Muscle of leg (tissue), 16 donors: ENCODE data around the gene MUC13. TPM values are rescaled to one million over a fixed set of nuclear protein-coding genes. Genes with fewer than 3 reads are reported as not detected.

ENCODE experiments used
- DNase-seq: peaks from one replicate; pipeline ENCODE4 v3.0.0; 2013
- H3K27ac ChIP-seq: one replicate; pipeline ENCODE4 v1.5.1; 2013; ENCODE audit warnings: mild to moderate bottlenecking, low read length, control low read depth
- H3K27me3 ChIP-seq: one replicate; pipeline ENCODE4 v1.6.1; 2013; ENCODE audit warnings: low read length; ENCODE audit not compliant: control insufficient read depth, insufficient read depth
- H3K36me3 ChIP-seq: one replicate; pipeline ENCODE4 v1.6.1; 2013; ENCODE audit warnings: low read length; ENCODE audit not compliant: control insufficient read depth, insufficient read depth
- H3K4me1 ChIP-seq: one replicate; pipeline ENCODE4 v1.6.1; 2013; ENCODE audit warnings: low read length; ENCODE audit not compliant: control insufficient read depth, insufficient read depth
- H3K4me3 ChIP-seq: one replicate; pipeline ENCODE4 v1.5.1; 2013; ENCODE audit warnings: low read length, control low read depth
- H3K9me3 ChIP-seq: replicated peaks from 2 replicates; pipeline ENCODE4 v1.6.1; 2013; ENCODE audit warnings: low read depth, low read length; ENCODE audit not compliant: control insufficient read depth
- WGBS: methylation state at CpG from one replicate; pipeline ENCODE4 v1.1.5; 2013; ENCODE audit warnings: missing lambda C conversion rate; ENCODE audit not compliant: insufficient coverage; 5-methylcytosine and 5-hydroxymethylcytosine counted together
- long read RNA-seq, 11 donors: transcript quantifications; one replicate each; lab custom pipeline, GENCODE V29; 2026
- polyA plus RNA-seq, 8 donors: library from polyadenylated mRNA; unstranded; fragments of 120-200 nt; gene quantifications; one replicate each; pipeline versions ENCODE4 v1.2.1 to v1.2.3, GENCODE V29; 2013; ENCODE audit warnings: inconsistent platforms in 1 of 8, low replicate concordance in 1 of 8; ENCODE audit not compliant: insufficient read length in 8 of 8, insufficient read depth in 1 of 8
- total RNA-seq: library from RNA; stranded (reverse); fragments of 120-200 nt; gene quantifications from one replicate; pipeline ENCODE4 v1.2.4, GENCODE V29; 2013

MUC13 gene, protein sequence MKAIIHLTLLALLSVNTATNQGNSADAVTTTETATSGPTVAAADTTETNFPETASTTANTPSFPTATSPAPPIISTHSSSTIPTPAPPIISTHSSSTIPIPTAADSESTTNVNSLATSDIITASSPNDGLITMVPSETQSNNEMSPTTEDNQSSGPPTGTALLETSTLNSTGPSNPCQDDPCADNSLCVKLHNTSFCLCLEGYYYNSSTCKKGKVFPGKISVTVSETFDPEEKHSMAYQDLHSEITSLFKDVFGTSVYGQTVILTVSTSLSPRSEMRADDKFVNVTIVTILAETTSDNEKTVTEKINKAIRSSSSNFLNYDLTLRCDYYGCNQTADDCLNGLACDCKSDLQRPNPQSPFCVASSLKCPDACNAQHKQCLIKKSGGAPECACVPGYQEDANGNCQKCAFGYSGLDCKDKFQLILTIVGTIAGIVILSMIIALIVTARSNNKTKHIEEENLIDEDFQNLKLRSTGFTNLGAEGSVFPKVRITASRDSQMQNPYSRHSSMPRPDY
- not detected for total RNA-seq
- polyA plus RNA-seq: 10 to 100 TPM in 2 of 8 donors, under 1 TPM in 3, not detected in 3; 0.14 to 80.9 (median 0.42) TPM
- long read RNA-seq, donor 1: 0 reads
- long read RNA-seq, donor 2: 0 reads
- long read RNA-seq, donor 3: 0 reads
- long read RNA-seq, donor 4: 0 reads
- long read RNA-seq, donor 5: 0 reads
- long read RNA-seq, donor 6: 0 reads
- long read RNA-seq, donor 7: 0 reads
- long read RNA-seq, donor 8: 0 reads
- long read RNA-seq, donor 9: 0 reads
- long read RNA-seq, donor 10: 0 reads
- long read RNA-seq, donor 11, partial matches to known transcripts: 0 of 1 reads
- long read RNA-seq, donor 11, other reads (novel, unspliced or antisense): 0 of 1 reads

- DNase-seq: no peak
- no peaks in the 10 kb centered on the region for H3K27me3 ChIP-seq
- H3K9me3 ChIP-seq: peaks cover 2% of the 10 kb centered on the region
- no peaks in the 10 kb centered on the region for H3K36me3 ChIP-seq
- no peaks in the 10 kb centered on the region for H3K4me1 ChIP-seq
- H3K4me3 ChIP-seq: no peak within 1 kb of the TSS
- H3K27ac ChIP-seq: no peak within 1 kb of the TSS
- WGBS: 67% methylated on average over 1 of the region's 5 CpGs
Measured at GRCh38 chr3:124934577-124934976, at the start of gene MUC13. Gene MUC13 (minus strand): TSS chr3:124934751. CDS start chr3:124934712, 39 bp downstream.

DNA sequence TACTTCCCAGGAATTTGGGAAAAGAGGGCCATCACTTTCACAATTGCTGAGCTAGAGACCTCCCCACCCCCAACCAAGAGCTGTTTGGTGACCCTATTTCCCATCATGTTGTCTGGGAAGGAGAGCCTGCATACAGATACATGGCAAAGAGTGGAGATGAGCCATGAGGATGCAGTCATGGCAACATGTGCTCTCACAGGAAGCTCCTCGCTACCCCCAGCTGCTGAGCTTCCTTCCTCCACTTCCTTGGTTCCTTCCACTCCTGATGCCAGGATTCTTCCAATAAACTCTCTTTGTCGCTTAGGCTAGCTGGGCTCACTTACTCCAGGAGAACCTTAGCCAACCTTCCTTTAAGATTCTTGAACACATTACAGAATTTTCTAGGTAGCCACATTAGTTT lies 48.3 kb upstream of the MUC13 start:
- Histone ChIP-seq H3K36me3 (peaks cover 23% of the 10 kb centered on the region), H3K27me3 (no peaks in the 10 kb centered on the region), H3K9me3 (no peaks in the 10 kb centered on the region), H3K4me1 (peaks cover 5% of the 10 kb centered on the region), H3K27ac (no peak overlapping the region), H3K4me3 (no peak overlapping the region)
- WGBS: 74% methylated on average over 2 of the region's 2 CpGs
- no peak for DNase-seq

DNA sequence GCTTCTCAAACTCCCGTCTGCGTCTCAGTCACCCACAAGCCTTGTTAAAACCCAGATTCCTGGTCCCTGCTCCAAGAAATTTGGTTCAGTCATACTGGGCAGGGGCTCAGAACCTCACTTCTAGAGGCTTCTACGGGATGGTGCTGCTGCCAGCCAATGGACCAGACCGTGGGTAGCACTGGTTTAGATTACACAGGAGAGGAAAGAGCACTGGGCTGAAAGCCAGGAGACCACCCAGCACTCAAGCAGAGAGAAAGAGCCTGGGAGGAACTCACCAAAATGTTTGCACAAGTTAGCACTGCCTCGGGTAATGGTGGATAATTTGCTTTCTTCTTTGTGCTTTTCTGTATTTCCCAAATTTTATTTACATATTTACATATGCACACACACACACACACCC lies 46.9 kb upstream of the MUC13 start:
- no peak for DNase-seq
- H3K36me3 ChIP-seq: peaks cover 28% of the 10 kb centered on the region
- 56% methylated on average over 3 of the region's 5 CpGs for WGBS
- no peak overlapping the region for H3K27ac ChIP-seq
- no peak overlapping the region for H3K4me3 ChIP-seq
- no peaks in the 10 kb centered on the region for H3K9me3 ChIP-seq
- peaks cover 5% of the 10 kb centered on the region for H3K4me1 ChIP-seq
- H3K27me3 ChIP-seq: no peaks in the 10 kb centered on the region

DNA sequence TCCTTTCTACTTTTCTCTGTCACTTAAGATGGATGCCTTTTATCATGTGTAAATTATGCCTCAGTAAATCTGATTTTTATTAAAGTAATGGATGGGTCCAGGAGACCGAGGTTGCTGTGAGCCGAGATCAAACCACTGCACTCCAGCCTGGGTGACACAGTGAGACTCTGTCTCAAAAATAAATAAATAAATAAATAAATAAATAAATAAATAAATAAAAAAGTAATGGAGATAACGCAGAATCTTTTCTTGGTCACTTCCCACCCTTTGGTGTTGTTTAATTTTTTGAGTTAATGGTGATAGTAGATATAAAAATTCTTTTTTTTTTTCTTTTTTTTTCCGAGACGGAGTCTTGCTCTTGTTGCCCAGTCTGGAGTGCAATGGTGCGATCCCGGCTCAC lies 44.1 kb upstream of the MUC13 start:
- no peak overlapping the region for H3K27ac ChIP-seq
- H3K4me3 ChIP-seq: no peak overlapping the region
- WGBS: 100% methylated on average over 2 of the region's 7 CpGs
- no peaks in the 10 kb centered on the region for H3K27me3 ChIP-seq
- DNase-seq: no peak
- H3K36me3 ChIP-seq: peaks cover 35% of the 10 kb centered on the region
- no peaks in the 10 kb centered on the region for H3K4me1 ChIP-seq
- no peaks in the 10 kb centered on the region for H3K9me3 ChIP-seq

DNA sequence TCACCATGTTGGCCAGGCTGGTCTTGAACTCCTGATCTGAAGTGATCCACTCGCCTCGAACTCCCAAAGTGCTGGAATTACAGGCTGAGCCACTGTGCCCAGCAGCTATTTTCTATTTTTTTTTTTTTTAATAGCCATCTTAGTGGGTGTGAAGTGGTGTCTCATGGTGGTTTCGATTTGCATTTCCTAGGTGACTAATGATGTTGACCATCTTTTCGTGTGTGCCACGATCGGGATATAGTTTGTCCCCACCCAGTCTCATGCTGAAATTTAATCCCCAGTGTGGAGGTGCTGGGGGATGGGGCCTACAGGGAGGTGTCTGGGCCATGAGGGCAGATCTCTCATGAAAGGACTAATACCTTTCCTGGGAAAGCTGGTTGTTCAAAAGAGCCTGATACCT lies 41.8 kb upstream of the MUC13 start:
- Histone ChIP-seq H3K4me3 (no peak overlapping the region), H3K36me3 (peaks cover 33% of the 10 kb centered on the region), H3K4me1 (no peaks in the 10 kb centered on the region), H3K27me3 (no peaks in the 10 kb centered on the region), H3K9me3 (no peaks in the 10 kb centered on the region), H3K27ac (no peak overlapping the region)
- no peak for DNase-seq
- WGBS: 100% methylated on average over 3 of the region's 6 CpGs

- H3K27ac ChIP-seq: no peak overlapping the region
- H3K27me3 ChIP-seq: no peaks in the 10 kb centered on the region
- H3K4me3 ChIP-seq: no peak overlapping the region
- 100% methylated on average over 1 of the region's 2 CpGs for WGBS
- no peaks in the 10 kb centered on the region for H3K4me1 ChIP-seq
- no peaks in the 10 kb centered on the region for H3K9me3 ChIP-seq
- DNase-seq: no peak
- H3K36me3 ChIP-seq: peaks cover 41% of the 10 kb centered on the region
Measured at GRCh38 chr3:124974691-124975090, 40.1 kb upstream of the MUC13 start.

GRCh38 chr3:124973290-124973689 lies 38.7 kb upstream of the MUC13 start:
- Histone ChIP-seq H3K4me3 (no peak overlapping the region), H3K9me3 (no peaks in the 10 kb centered on the region), H3K27me3 (no peaks in the 10 kb centered on the region), H3K36me3 (peaks cover 55% of the 10 kb centered on the region), H3K27ac (no peak overlapping the region), H3K4me1 (no peaks in the 10 kb centered on the region)
- no peak for DNase-seq

- WGBS: no CpG with 5 or more reads among the region's 3 CpGs
Measured at GRCh38 chr3:124972457-124972856, 37.9 kb upstream of the MUC13 start.

GRCh38 chr3:124969963-124970722 lies 35.6 kb upstream of the MUC13 start:
- Histone ChIP-seq H3K36me3 (peaks cover 42% of the 10 kb centered on the region), H3K27ac (no peak overlapping the region), H3K4me3 (no peak overlapping the region), H3K9me3 (no peaks in the 10 kb centered on the region), H3K4me1 (no peaks in the 10 kb centered on the region), H3K27me3 (no peaks in the 10 kb centered on the region)
- WGBS: 94% methylated on average over 15 of the region's 18 CpGs
- no peak for DNase-seq

More at GRCh38 chr3:124972457-124972856, 37.9 kb upstream of the MUC13 start:
- no peaks in the 10 kb centered on the region for H3K9me3 ChIP-seq
- H3K36me3 ChIP-seq: peaks cover 51% of the 10 kb centered on the region
- no peak overlapping the region for H3K27ac ChIP-seq
- H3K4me1 ChIP-seq: no peaks in the 10 kb centered on the region
- DNase-seq: no peak
- no peaks in the 10 kb centered on the region for H3K27me3 ChIP-seq
- no peak overlapping the region for H3K4me3 ChIP-seq

- no peaks in the 10 kb centered on the region for H3K4me1 ChIP-seq
- no peak overlapping the region for H3K27ac ChIP-seq
- peaks cover 39% of the 10 kb centered on the region for H3K36me3 ChIP-seq
- H3K27me3 ChIP-seq: no peaks in the 10 kb centered on the region
- 100% methylated on average over 1 of the region's 8 CpGs for WGBS
- no peak overlapping the region for H3K4me3 ChIP-seq
- no peaks in the 10 kb centered on the region for H3K9me3 ChIP-seq
- DNase-seq: no peak
Measured at GRCh38 chr3:124969190-124969589, 34.6 kb upstream of the MUC13 start.
